Mesothelial cell of epicardium (in vitro differentiated cells): Measurements from ENCODE around the gene MEAK7. TPM values are rescaled to one million over a fixed set of nuclear protein-coding genes. Genes with fewer than 3 reads are reported as not detected.
A peak's percentile ranks its signal among the peaks of the same experiment; 100 is the strongest.

Source experiments
- DNase-seq, 2 experiments: peaks; one replicate each; pipeline ENCODE4 v3.0.0; 2021; ENCODE audit warnings: low spot score in 2 of 2; ENCODE audit not compliant: unreplicated experiment in 2 of 2
- H3K27ac Mint-ChIP-seq: 2 replicates; pipeline ENCODE4 v1.8.0; 2021; ENCODE audit warnings: mixed read lengths
- H3K27me3 Mint-ChIP-seq: 2 replicates; pipeline ENCODE4 v1.8.0; 2021; ENCODE audit warnings: low read depth, mixed read lengths
- H3K36me3 Mint-ChIP-seq: 2 replicates; pipeline ENCODE4 v1.8.0; 2021; ENCODE audit warnings: mixed read lengths
- H3K4me1 Mint-ChIP-seq: 2 replicates; pipeline ENCODE4 v1.8.0; 2021; ENCODE audit warnings: mixed read lengths
- H3K4me3 Mint-ChIP-seq: 2 replicates; pipeline ENCODE4 v1.8.0; 2021; ENCODE audit warnings: mild to moderate bottlenecking, moderate library complexity, mixed read lengths
- H3K9me3 Mint-ChIP-seq: 2 replicates; pipeline ENCODE4 v1.8.0; 2021; ENCODE audit warnings: mixed read lengths
- CTCF ChIP-seq: fragments of 200-600 bp; sonication (generic); IDR thresholded peaks from one replicate; pipeline ENCODE4 v1.5.0; 2021; ENCODE audit warnings: antibody characterized with exemption; ENCODE audit not compliant: unreplicated experiment
- total RNA-seq: library from RNA; stranded (reverse); gene quantifications from 3 replicates; pipeline ENCODE4 v1.2.1, GENCODE V29; 2021

The MEAK7 gene
- total RNA-seq, 1 donor from 2014 or later: 42.7 TPM

- Mint-ChIP-seq H3K36me3 (peaks cover 2% of the 10 kb centered on the region), H3K9me3 (no peaks in the 10 kb centered on the region), H3K4me3 (peak overlapping the region; percentile 92), H3K27me3 (peaks cover 2% of the 10 kb centered on the region), H3K27ac (peak overlapping the region; percentile 88), H3K4me1 (peaks cover 30% of the 10 kb centered on the region)
- no peak for TF ChIP-seq CTCF
- no peak for DNase-seq
These were observed 1.1 kb upstream of the MEAK7 start for GRCh38 chr16:84505249-84506187.

GRCh38 chr16:84503751-84504395, 586 bp downstream of the MEAK7 start:
- Mint-ChIP-seq H3K4me3 (peak overlapping the region; percentile 92), H3K36me3 (peaks cover 7% of the 10 kb centered on the region), H3K4me1 (peaks cover 30% of the 10 kb centered on the region), H3K27ac (peak overlapping the region; percentile 72), H3K9me3 (no peaks in the 10 kb centered on the region), H3K27me3 (no peaks in the 10 kb centered on the region)
- DNase-seq: no peak
- TF ChIP-seq CTCF: no peak

GRCh38 chr16:84502581-84502980, 1.9 kb downstream of the MEAK7 start:
- Mint-ChIP-seq H3K9me3 (no peaks in the 10 kb centered on the region), H3K4me3 (peak overlapping the region; percentile 31), H3K4me1 (peaks cover 27% of the 10 kb centered on the region), H3K36me3 (peaks cover 13% of the 10 kb centered on the region), H3K27me3 (no peaks in the 10 kb centered on the region), H3K27ac (no peak overlapping the region)
- no peak for TF ChIP-seq CTCF
- no peak for DNase-seq

GRCh38 chr16:84502075-84502474, 2.4 kb downstream of the MEAK7 start:
- peaks cover 27% of the 10 kb centered on the region for H3K4me1 Mint-ChIP-seq
- no peaks in the 10 kb centered on the region for H3K9me3 Mint-ChIP-seq
- H3K27me3 Mint-ChIP-seq: no peaks in the 10 kb centered on the region
- H3K27ac Mint-ChIP-seq: no peak overlapping the region
- H3K4me3 Mint-ChIP-seq: no peak overlapping the region
- H3K36me3 Mint-ChIP-seq: peaks cover 18% of the 10 kb centered on the region
- no peak for DNase-seq
- no peak for TF ChIP-seq CTCF

GRCh38 chr16:84501077-84501735, 3.3 kb downstream of the MEAK7 start:
- Mint-ChIP-seq H3K27me3 (no peaks in the 10 kb centered on the region), H3K36me3 (peaks cover 26% of the 10 kb centered on the region), H3K4me1 (peaks cover 27% of the 10 kb centered on the region), H3K4me3 (no peak overlapping the region), H3K27ac (no peak overlapping the region), H3K9me3 (no peaks in the 10 kb centered on the region)
- DNase-seq: no peak
- no peak for TF ChIP-seq CTCF
